ENCODE data around the gene PER3. TPM values are rescaled to one million over a fixed set of nuclear protein-coding genes. Genes with fewer than 3 reads are reported as not detected.

The PER3 gene
- polyA plus RNA-seq, 2 of the 4 experiments (the other 2 are of a cell fraction) = 1.9 to 3.7 TPM

DNA sequence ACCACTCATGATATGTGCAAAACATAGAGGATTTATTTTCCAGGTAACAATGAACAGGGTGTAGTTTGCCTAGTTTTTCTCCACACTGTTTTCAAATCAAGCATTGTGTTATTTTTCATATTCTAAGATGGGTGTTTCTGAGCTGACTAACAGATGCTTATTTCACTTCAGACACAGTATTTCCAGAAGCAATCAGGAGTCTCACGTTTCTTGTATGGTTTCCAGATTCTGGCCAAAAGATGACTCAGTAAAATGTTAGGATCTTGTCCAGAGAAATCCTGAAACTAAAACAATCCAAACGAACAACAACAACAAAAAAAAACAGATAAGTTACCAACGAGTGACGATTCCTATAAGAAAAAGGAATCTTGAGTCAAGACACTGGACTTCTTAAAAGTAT lies 63.5 kb downstream of the PER3 start:
- Histone ChIP-seq H3K27ac (no peak overlapping the region), H3K9me3 (no peaks in the 10 kb centered on the region), H3K4me3 (no peak overlapping the region), H3K4me1 (no peaks in the 10 kb centered on the region), H3K4me2 (no peak overlapping the region)
- no peak for ATAC-seq
- WGBS (ENCODE audit: missing lambda C conversion rate) = 48% methylated on average over 4 of the region's 4 CpGs
- no peak for FAIRE-seq
- TF ChIP-seq FOSL2 (IDR thresholded peaks at IDR 0.05) (no peak), FOSL2 (CRISPR knock-in tag; IDR thresholded peaks at IDR 0.05) (no peak), HEYL (CRISPR knock-in tag; IDR thresholded peaks at IDR 0.05) (no peak), SMC3 (IDR thresholded peaks at IDR 0.05) (no peak), EP300 (IDR thresholded peaks at IDR 0.05) (no peak), ESRRA (IDR thresholded peaks at IDR 0.05; ENCODE audit: borderline replicate concordance, low read length) (no peak), EHF (CRISPR knock-in tag; IDR thresholded peaks at IDR 0.05) (no peak), ZSCAN20 (CRISPR knock-in tag; IDR thresholded peaks at IDR 0.05) (no peak), HOXB13 (CRISPR knock-in tag; IDR thresholded peaks at IDR 0.05; ENCODE audit: low read depth) (no peak), TP53 (CRISPR knock-in tag; IDR thresholded peaks at IDR 0.05) (no peak), CBX8 (IDR thresholded peaks at IDR 0.05) (no peak), RNF2 (IDR thresholded peaks at IDR 0.05; ENCODE audit: borderline replicate concordance, low read depth) (no peak), CBX2 (IDR thresholded peaks at IDR 0.05; ENCODE audit: borderline replicate concordance, low read depth) (no peak), NPAS2 (CRISPR knock-in tag; IDR thresholded peaks at IDR 0.05; ENCODE audit: borderline replicate concordance) (no peak), BHLHE40 (IDR thresholded peaks at IDR 0.05; ENCODE audit: low read depth, low read length) (no peak), RCOR1 (IDR thresholded peaks at IDR 0.05; ENCODE audit: low read depth, low read length) (no peak)
- TF ChIP-seq, protein P1, sequence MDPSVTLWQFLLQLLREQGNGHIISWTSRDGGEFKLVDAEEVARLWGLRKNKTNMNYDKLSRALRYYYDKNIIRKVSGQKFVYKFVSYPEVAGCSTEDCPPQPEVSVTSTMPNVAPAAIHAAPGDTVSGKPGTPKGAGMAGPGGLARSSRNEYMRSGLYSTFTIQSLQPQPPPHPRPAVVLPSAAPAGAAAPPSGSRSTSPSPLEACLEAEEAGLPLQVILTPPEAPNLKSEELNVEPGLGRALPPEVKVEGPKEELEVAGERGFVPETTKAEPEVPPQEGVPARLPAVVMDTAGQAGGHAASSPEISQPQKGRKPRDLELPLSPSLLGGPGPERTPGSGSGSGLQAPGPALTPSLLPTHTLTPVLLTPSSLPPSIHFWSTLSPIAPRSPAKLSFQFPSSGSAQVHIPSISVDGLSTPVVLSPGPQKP (IDR thresholded peaks at IDR 0.05; ENCODE audit: low read depth, low read length) = no peak
- TF ChIP-seq, protein P2, sequence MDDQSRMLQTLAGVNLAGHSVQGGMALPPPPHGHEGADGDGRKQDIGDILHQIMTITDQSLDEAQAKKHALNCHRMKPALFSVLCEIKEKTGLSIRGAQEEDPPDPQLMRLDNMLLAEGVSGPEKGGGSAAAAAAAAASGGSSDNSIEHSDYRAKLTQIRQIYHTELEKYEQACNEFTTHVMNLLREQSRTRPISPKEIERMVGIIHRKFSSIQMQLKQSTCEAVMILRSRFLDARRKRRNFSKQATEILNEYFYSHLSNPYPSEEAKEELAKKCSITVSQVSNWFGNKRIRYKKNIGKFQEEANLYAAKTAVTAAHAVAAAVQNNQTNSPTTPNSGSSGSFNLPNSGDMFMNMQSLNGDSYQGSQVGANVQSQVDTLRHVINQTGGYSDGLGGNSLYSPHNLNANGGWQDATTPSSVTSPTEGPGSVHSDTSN (IDR thresholded peaks at IDR 0.05) = no peak
- TF ChIP-seq, protein P3, sequence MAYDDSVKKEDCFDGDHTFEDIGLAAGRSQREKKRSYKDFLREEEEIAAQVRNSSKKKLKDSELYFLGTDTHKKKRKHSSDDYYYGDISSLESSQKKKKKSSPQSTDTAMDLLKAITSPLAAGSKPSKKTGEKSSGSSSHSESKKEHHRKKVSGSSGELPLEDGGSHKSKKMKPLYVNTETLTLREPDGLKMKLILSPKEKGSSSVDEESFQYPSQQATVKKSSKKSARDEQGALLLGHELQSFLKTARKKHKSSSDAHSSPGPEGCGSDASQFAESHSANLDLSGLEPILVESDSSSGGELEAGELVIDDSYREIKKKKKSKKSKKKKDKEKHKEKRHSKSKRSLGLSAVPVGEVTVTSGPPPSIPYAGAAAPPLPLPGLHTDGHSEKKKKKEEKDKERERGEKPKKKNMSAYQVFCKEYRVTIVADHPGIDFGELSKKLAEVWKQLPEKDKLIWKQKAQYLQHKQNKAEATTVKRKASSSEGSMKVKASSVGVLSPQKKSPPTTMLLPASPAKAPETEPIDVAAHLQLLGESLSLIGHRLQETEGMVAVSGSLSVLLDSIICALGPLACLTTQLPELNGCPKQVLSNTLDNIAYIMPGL (CRISPR knock-in tag; IDR thresholded peaks at IDR 0.05; ENCODE audit: borderline replicate concordance) = no peak
- TF ChIP-seq, protein P4, sequence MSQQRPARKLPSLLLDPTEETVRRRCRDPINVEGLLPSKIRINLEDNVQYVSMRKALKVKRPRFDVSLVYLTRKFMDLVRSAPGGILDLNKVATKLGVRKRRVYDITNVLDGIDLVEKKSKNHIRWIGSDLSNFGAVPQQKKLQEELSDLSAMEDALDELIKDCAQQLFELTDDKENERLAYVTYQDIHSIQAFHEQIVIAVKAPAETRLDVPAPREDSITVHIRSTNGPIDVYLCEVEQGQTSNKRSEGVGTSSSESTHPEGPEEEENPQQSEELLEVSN (IDR thresholded peaks at IDR 0.05; ENCODE audit: borderline replicate concordance, low read depth) = no peak
- no peak for DNase-seq (ENCODE audit: low read depth in 1 of 2, low spot score in 1 of 2)
- ChIA-PET POLR2A (interaction anchor here (0.6 kb wide), 1 partner anchor 1027 kb away, joined by 8 read pairs; no protein-coding TSS in a partner anchor), CTCF (no interaction called here)

DNA sequence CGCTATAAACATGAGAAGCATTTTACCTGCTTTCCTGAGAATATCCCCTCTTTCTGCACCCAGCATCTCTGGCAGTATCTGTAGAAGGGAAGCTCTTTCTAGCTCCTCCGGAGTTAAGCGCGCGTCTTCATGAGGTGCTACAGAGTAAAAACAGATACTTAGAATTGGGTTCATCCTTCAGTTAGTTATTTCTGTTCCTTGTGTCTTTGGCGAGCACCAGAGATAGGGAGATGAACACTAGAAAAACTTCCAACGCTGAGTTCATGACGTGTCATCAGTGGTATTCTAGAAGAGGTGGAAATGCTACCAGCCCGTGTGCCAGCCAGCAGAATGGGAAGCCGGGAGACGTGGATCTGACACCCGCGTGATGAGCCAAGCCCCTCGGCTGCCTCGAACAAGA lies 66.7 kb downstream of the PER3 start:
- WGBS (ENCODE audit: missing lambda C conversion rate) = 77% methylated on average over 15 of the region's 15 CpGs
- ATAC-seq (no peak), DNase-seq (ENCODE audit: low read depth in 1 of 2, low spot score in 1 of 2) (no peak), FAIRE-seq (no peak)
- ChIA-PET CTCF (no interaction called here), POLR2A (no interaction called here)
- H3K4me2 ChIP-seq = no peak overlapping the region
- no peaks in the 10 kb centered on the region for H3K9me3 ChIP-seq
- no peak overlapping the region for H3K4me3 ChIP-seq
- no peak overlapping the region for H3K27ac ChIP-seq
- H3K4me1 ChIP-seq = no peaks in the 10 kb centered on the region
- no peak for TF ChIP-seq JUN (IDR thresholded peaks at IDR 0.05)
- TF ChIP-seq MYC (IDR thresholded peaks at IDR 0.05; ENCODE audit: borderline replicate concordance, low read length) = no peak
- TF ChIP-seq, protein P5, sequence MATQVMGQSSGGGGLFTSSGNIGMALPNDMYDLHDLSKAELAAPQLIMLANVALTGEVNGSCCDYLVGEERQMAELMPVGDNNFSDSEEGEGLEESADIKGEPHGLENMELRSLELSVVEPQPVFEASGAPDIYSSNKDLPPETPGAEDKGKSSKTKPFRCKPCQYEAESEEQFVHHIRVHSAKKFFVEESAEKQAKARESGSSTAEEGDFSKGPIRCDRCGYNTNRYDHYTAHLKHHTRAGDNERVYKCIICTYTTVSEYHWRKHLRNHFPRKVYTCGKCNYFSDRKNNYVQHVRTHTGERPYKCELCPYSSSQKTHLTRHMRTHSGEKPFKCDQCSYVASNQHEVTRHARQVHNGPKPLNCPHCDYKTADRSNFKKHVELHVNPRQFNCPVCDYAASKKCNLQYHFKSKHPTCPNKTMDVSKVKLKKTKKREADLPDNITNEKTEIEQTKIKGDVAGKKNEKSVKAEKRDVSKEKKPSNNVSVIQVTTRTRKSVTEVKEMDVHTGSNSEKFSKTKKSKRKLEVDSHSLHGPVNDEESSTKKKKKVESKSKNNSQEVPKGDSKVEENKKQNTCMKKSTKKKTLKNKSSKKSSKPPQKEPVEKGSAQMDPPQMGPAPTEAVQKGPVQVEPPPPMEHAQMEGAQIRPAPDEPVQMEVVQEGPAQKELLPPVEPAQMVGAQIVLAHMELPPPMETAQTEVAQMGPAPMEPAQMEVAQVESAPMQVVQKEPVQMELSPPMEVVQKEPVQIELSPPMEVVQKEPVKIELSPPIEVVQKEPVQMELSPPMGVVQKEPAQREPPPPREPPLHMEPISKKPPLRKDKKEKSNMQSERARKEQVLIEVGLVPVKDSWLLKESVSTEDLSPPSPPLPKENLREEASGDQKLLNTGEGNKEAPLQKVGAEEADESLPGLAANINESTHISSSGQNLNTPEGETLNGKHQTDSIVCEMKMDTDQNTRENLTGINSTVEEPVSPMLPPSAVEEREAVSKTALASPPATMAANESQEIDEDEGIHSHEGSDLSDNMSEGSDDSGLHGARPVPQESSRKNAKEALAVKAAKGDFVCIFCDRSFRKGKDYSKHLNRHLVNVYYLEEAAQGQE (IDR thresholded peaks at IDR 0.05) = no peak
- TF ChIP-seq EP300 (IDR thresholded peaks at IDR 0.05) = no peak
- TF ChIP-seq, protein P6, sequence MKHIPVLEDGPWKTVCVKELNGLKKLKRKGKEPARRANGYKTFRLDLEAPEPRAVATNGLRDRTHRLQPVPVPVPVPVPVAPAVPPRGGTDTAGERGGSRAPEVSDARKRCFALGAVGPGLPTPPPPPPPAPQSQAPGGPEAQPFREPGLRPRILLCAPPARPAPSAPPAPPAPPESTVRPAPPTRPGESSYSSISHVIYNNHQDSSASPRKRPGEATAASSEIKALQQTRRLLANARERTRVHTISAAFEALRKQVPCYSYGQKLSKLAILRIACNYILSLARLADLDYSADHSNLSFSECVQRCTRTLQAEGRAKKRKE (CRISPR knock-in tag; IDR thresholded peaks at IDR 0.05; ENCODE audit: low read depth) = no peak
- no peak for TF ChIP-seq HOXB5 (CRISPR knock-in tag; IDR thresholded peaks at IDR 0.05)
- no peak for TF ChIP-seq NR3C1 (IDR thresholded peaks at IDR 0.05)
- TF ChIP-seq RCOR1 (IDR thresholded peaks at IDR 0.05; ENCODE audit: low read depth, low read length) = no peak
- no peak for TF ChIP-seq HDAC2 (IDR thresholded peaks at IDR 0.05)
- no peak for TF ChIP-seq TFCP2L1 (CRISPR knock-in tag; IDR thresholded peaks at IDR 0.05)
- TF ChIP-seq ZFP36 (IDR thresholded peaks at IDR 0.05; ENCODE audit: borderline replicate concordance, partially characterized antibody) = no peak
- TF ChIP-seq KDM5A (IDR thresholded peaks at IDR 0.05) = no peak
- TF ChIP-seq RAD21 (conservative IDR thresholded peaks at IDR 0.05 in 1 of 2, IDR thresholded peaks at IDR 0.05 in 1 of 2) = no peak
